GM08714 (cell line): ENCODE data around the gene CLDND2.

Source experiments
- H3K4me3 ChIP-seq: fragments of 200-500 bp; sonication (Bioruptor generic); 2 replicates; pipeline ENCODE4 v1.5.1; 2014; ENCODE audit warnings: mild to moderate bottlenecking, low read length, inconsistent platforms
- ZNF274 ChIP-seq: IDR thresholded peaks from 2 replicates; pipeline ENCODE4 v1.6.1; 2012; ENCODE audit warnings: mild to moderate bottlenecking, low read depth, low read length

The CLDND2 gene

DNA sequence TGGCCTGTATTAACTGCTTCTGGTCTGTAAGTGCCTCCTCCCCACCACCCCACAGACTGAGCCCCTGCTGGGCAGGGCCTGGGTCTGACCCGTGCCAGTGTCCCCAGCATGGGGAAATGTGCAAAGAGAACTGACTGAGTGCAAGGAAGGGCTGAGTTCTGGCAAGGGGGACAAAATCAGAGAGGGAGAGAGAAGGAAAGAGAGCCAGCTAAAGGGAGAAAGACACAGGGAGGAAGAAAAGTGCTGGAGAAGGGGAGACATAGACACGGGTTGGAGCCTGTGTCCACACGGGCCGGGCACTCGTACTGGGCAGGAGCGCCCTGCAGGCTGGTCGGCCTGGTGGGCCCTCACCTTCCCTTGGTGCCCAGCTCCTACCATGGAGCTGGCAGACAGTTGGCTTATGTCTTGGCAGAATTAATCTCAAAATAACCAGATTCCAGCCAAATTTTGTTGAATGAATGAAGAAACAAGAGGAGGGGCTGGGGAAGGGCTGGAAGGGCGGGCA lies 2.4 kb upstream of the CLDND2 start:
- no peak overlapping the region for H3K4me3 ChIP-seq
- TF ChIP-seq ZNF274: no peak

DNA sequence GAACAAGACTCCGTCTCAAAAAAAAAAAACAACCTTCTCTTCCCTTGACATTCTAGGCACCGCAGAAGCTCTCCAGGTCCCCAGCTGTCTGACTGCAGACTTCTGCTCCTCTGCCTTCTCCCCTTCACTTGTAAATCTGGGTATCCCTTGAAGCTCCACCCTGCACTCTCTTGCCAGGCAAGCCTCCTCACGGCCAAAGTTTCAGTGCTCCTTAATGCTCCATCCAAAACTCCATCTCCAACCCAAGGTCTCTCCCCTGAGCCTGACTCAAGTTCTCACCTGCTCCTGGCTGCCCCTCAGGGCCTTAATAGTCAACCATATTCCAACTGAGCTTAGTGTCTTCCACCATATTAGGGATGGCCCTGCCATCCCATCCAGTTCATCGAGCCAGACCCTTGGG lies 1.4 kb upstream of the CLDND2 start:
- TF ChIP-seq ZNF274: no peak

DNA sequence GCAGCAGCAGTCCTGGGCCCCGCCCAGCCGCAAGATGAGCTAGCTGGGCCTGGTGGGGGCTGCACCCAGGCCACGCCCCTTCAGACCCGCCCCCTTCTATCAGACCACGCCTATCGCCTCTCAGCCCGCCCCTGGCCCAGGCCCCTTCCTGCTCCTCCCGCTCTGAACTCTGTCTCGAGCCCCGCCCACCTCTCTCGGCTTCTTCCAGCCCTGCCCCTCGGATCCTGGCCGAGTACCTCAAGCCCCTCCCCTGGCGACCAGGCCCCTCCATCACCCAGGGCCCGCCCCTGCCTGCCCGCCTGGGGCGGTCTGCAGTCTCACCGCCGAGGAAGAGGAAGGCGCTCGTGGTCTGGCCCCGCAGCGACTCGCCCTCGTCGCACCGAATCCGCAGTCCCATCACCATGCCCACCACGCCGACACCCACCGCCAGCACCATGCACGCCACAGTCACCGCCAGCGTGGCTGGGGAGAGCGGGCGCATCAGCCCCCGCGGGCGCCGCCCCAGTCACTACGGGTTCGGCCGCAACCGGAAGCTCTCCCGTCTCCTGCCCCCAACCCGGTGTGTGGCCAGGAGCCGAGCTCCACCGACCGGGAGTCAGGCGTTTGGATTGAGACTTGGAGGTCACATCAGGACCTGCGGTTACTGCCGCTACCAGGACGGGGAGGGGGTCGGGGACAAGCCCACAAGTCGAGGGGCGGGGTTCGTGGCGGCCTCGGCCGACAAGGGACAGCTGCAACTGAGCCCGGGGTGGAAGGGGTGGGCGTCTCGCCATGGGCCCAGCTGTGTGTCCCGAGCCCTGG lies 1.0 kb downstream of the CLDND2 start:
- peak overlapping the region; percentile 89; the same call in 1 of the 2 replicates for H3K4me3 ChIP-seq
- TF ChIP-seq ZNF274: no peak

More for the DNA sequence above, 1.4 kb upstream of the CLDND2 start:
- no peak overlapping the region for H3K4me3 ChIP-seq

DNA sequence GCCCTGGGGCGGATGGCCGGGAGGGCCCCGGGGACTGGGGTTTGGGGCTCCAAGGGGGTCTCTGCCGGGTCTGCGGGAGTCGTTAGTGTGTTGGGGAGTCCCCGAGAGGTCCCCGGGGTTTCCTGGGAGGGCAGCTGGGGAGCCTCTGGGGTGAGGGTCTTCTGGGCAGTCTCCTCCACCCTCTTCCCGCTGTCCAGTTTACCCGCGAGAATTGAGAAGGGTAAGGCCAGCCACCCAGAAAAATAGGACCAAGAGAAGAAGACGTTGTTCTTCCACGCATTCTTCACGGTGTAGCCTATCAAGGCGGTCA lies 1.6 kb downstream of the CLDND2 start:
- TF ChIP-seq ZNF274: no peak
- peak overlapping the region; percentile 89 for H3K4me3 ChIP-seq

DNA sequence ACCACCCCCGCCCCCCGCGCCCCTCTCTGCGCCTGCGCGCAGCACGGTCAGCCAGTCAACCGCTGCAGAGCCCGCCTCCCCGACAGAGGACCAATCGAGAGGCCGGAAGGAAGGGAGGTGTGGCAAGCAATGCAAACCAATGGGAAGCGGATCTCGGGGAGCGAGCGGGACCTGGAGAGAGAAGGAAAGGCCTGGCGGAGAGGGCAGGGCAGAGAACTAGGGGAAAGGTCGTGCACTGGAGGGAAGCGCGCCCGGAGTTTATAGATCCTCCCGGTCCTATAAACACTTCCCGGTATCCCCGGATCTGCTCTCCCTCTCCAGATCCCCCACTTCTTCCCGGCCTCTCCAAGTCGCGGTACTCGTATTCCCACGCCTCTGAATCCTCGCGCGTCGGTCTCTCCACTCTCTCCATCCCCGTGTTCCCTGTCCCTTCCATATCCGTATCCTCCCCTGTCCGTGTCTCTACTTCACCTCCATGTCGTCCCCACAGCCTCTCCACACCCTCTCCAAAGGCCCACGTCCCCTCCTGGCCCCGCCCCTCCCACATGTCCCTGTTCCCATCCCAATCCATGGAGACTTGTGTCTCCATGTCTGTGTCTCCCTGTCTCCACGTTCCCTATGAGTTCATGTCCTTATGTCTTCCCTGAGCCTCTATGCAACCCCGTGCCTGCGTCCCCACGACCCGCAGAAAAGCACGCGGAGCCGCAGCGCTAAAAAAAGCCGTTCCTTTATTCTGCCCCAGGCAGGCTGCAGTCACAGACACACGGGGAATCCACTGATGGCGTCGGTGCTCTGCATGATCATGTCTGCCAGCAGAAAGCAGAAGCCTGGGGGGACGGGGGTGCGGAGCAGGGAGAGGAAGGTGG lies 2.2 kb downstream of the CLDND2 start:
- H3K4me3 ChIP-seq: peak overlapping the region; percentile 89

DNA sequence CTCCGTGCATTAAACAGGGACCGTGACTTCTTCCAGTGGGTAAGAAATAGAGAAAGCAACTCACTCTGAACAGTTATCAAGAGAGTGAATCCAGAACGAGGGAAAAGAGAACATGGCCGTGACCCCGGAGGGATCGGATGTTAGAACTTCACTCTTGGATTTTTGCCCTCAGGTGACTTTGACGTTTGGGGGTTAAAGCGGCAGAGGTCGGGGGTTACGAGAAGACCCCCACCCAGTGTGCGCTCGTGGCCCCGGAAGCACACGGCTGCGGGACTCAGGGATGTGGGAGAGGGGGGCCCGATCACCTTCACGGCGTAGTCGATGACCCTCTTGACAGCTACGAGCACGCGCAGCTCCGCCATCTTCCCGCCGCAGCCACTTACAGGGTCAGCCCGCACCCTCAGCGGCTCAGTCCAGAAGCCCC lies 2.8 kb downstream of the CLDND2 start, which contains the start of gene ETFB:
Gene ETFB (minus strand): TSS at position 424 of the 424 bp plus-strand sequence. CDS start 62 bp downstream, at position 362.
- TF ChIP-seq ZNF274: no peak
- peak within 1 kb of the TSS; percentile 95 for H3K4me3 ChIP-seq

More for the DNA sequence above, 2.2 kb downstream of the CLDND2 start:
- TF ChIP-seq ZNF274: no peak

DNA sequence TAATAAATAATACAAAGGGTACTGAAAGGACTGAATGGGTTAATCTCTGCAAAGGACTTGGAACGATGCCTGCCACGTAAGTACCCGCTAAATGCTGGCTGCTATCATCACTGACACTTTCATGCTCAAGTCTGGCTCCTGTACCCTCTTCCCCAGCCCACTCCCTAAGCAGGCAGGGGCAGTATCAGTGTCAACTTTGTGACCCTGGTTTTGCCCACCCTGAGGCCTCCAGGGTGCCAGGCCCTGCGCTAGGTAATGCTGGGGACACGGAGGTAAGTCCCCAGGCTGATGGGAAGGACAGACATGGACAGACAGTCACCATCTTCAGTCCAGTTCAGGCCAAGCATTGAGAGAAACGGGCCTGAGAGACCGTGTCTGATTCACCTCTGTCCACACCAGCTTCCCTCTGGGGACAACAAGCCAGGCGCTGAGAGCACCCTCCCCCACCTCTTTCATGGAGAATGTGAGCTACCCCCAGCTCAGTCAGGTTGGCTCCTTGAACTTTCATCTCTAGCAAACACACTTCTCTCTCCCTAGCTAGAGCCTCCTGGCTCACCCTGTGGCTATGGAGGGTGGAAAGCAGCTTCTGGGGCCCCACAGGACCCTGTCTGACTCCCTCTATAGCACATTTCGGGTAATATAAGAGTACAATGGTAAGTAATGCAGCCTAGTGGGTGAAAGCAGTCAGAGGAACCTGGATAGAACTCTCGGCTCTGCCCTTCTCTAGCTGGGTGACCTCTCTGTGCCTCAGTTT lies 3.4 kb downstream of the CLDND2 start:
- H3K4me3 ChIP-seq: peak overlapping the region; percentile 95
- no peak for TF ChIP-seq ZNF274

DNA sequence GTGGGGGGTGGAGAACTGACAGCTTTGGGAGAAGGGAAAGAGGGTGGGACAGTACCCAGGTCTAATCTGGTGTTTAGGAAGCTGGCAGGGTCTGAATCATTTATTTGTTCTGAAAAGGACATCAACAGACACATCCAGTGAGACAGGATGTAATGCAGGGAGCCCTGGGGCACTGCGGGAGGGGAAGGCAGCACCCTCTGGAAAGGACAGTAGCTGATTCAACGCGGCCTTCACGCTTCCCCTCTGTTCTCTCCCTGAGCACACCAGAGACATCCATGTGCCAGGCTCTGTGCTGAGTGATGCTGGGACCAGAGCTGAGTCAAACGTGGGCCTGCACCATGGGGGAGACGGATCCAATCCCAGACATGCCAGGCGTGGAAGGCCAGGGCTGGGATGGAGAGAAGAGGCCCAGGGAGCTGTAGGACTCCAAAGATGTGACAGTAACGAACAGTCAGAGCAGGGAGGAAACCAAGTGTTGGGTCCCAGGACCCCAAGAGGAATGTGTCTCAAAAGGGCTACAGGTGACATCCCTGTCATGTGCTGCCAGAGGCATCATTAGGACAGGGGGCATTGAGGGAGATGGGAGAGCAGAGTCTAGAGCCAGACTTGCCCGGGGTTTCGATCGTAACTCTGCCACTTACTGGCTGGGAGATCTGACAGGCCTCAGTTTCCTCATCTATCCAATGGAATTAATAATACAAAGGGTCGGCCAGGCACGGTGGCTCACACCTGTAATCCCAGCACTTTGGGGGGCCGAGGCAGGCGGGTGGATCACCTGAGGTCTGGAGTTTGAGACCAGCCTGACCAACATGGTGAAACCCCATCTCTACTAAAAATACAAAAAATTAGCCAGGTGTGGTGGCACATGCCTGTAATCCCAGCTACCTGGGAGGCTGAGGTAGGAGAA lies 4.3 kb downstream of the CLDND2 start:
- no peak overlapping the region for H3K4me3 ChIP-seq

DNA sequence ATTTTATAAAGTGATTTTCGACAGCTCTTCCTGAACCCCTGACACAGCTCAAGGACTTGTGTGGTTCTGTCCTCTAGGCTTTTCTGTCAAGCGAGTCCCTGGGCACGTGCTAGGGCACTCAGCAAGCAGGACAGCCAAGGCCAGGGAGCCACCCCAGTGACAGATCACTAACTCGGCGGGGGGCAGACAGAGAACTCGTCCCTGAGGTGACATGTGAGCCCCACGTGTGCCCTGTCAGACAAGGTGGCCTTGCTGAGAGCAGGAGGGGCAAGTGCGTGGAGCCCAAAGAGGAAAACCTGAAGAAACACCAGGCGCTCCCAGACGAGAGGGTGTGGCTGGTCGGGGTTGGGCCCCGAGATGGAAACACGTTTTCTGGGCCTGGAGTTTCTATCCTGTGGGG lies 7.6 kb downstream of the CLDND2 start:
- TF ChIP-seq ZNF274: no peak
- no peak overlapping the region for H3K4me3 ChIP-seq

More for the DNA sequence above, 4.3 kb downstream of the CLDND2 start:
- TF ChIP-seq ZNF274: no peak

DNA sequence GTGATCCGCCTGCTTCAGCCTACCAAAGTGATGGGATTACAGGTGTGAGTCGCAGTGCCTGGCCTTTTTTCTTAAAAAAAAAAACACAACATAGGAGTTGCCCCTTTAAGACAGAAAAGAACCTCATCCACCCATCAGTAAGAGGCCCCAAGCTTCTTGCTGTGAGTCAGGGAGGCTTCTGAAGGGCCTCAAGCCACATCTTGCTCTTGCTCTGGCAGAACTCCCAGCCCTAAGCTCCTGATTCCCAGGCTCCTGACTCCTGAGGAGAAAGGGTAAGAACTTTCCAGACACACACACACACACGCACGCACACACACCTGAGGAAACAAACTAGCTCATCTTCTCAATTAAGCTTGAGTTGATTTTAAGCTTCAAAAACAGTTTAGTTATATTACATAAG lies 9.5 kb downstream of the CLDND2 start:
- H3K4me3 ChIP-seq: no peak overlapping the region
- TF ChIP-seq ZNF274: no peak

DNA sequence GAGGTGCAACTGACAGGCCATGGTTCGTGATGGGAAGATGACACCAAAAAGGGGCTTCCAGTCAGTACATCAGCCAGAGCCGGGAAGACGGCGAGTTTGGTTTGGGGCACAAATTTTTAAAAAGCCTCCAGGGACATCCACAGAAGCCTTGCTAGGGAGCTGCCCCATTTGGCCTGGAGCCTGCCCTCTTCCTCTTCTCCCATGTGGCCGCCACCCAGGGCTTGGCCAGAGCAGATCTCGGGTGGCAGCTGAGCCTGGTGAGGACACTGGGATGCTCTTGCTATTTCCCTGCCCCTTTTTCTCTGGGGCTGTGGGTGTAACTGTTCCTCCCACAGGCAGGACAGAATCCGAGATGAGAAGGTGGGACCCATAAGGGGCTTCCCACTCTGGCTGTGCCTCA lies 10.9 kb downstream of the CLDND2 start:
- TF ChIP-seq ZNF274: no peak
- H3K4me3 ChIP-seq: no peak overlapping the region

DNA sequence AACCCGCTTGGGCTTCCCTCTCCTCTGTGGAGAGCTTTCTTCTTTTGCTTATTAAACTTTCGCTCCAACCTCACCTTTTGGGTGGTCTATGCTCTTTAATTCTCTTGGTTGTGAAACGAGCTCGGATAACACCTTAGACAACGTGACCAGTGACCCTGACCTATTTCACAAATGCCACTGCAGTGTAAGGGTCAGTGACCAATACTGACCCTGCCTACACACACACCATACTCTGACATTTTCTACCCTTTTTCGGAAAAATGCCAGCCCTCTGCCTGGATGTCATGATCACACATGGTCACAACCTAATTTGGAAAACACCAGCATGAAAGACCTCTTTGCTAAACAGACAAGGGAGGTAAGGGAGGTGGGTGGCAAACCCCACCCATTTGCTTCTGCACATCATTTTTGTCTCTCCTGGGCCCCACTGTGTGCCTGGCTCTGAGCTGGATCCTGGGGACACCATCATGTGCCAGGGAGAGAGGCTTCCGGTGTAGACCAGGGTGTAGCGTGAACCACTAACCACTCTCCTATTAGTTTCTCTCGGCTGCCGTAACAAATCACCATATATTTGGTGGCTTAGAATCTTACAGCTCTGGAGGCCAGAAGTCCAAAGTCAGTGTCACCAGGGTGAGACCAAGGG lies 12.5 kb downstream of the CLDND2 start:
- TF ChIP-seq ZNF274: no peak
- no peak overlapping the region for H3K4me3 ChIP-seq

DNA sequence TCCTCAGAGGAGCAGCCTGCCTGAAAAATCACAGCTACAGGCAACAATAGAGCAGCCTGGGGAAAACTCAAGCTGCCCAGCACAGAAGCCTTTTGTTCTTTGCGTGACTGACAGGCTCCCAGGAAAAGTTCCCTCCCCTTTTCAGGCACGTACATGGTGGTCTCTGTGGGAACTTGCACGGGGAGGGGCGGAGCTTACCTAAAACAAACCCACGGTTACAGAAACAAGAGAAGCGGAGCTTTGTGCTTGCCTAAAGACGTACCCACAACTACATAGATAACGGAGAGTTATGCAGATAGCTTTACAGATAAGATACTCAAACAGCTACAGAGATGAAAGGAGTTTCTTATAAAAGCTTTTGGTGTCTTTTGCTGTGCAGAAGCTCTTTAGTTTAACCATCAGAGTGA lies 14.1 kb downstream of the CLDND2 start:
- no peak for TF ChIP-seq ZNF274
- no peak overlapping the region for H3K4me3 ChIP-seq
